ENCODE data around the gene CFB. TPM values are rescaled to one million over a fixed set of nuclear protein-coding genes. Genes with fewer than 3 reads are reported as not detected.

CFB gene
- total and polyA plus RNA-seq, 2 of the 13 experiments (the other 11 are each of a cell fraction or from before 2014, with no cell fraction given): 171 to 513 TPM

- no peak; the same call in 1 of the 2 replicates for TF ChIP-seq PLSCR1 (CRISPR knock-in tag; IDR thresholded peaks at IDR 0.05; ENCODE audit: borderline replicate concordance)
- TF ChIP-seq ZNF3 (CRISPR knock-in tag; IDR thresholded peaks at IDR 0.05): no peak
- 0 out of 2 replicates have a peak, but pooled peaks have one; percentile 59 for TF ChIP-seq DNMT1 (CRISPR knock-in tag; IDR thresholded peaks at IDR 0.05)
- no peak for TF ChIP-seq CSRNP2 (CRISPR knock-in tag; conservative IDR thresholded peaks at IDR 0.05; ENCODE audit: low read depth)
- TF ChIP-seq RNF2 (conservative IDR thresholded peaks at IDR 0.05; ENCODE audit: low read depth): no peak
- TF ChIP-seq GABPB1 (CRISPR knock-in tag; IDR thresholded peaks at IDR 0.05): peak; percentile 100
- TF ChIP-seq ZNF691 (CRISPR knock-in tag; IDR thresholded peaks at IDR 0.05; ENCODE audit: borderline replicate concordance, low read depth): peak; percentile 17; the same call in 1 of the 2 replicates
- TF ChIP-seq ZNF292 (CRISPR knock-in tag; IDR thresholded peaks at IDR 0.05; ENCODE audit: borderline replicate concordance, low read depth): peak; percentile 37; the same call in 1 of the 2 replicates
- peak; percentile 26 for TF ChIP-seq ZNF18 (CRISPR knock-in tag; IDR thresholded peaks at IDR 0.05; ENCODE audit: insufficient replicate concordance)
- peak; percentile 69 for TF ChIP-seq FOXC1 (CRISPR knock-in tag; IDR thresholded peaks at IDR 0.05; ENCODE audit: borderline replicate concordance)
- peak; percentile 70 to 73 for TF ChIP-seq POLR2A (IDR thresholded peaks at IDR 0.05; ENCODE audit: insufficient read depth in 1 of 2, low read depth in 2 of 2, low read length in 2 of 2)
- no peak for TF ChIP-seq ZNF317 (CRISPR knock-in tag; IDR thresholded peaks at IDR 0.05)
- TF ChIP-seq ETS1 (CRISPR knock-in tag; IDR thresholded peaks at IDR 0.05): no peak
- no peak; the same call in 1 of the 2 replicates for TF ChIP-seq ZNF224 (CRISPR knock-in tag; IDR thresholded peaks at IDR 0.05)
- TF ChIP-seq CREM (IDR thresholded peaks at IDR 0.05): peak; percentile 99
- TF ChIP-seq CREM (CRISPR knock-in tag; IDR thresholded peaks at IDR 0.05): peak; percentile 89
- no peak for TF ChIP-seq ZNF672 (CRISPR knock-in tag; IDR thresholded peaks at IDR 0.05)
- peak; percentile 36 for TF ChIP-seq TEAD3 (CRISPR knock-in tag; optimal IDR thresholded peaks at IDR 0.05; ENCODE audit: borderline replicate concordance)
- TF ChIP-seq PCBP1 (IDR thresholded peaks at IDR 0.05; ENCODE audit: borderline replicate concordance, low read depth, low read length): peak; percentile 100
- TF ChIP-seq ZNF558 (CRISPR knock-in tag; IDR thresholded peaks at IDR 0.05; ENCODE audit: borderline replicate concordance): no peak; the same call in 1 of the 2 replicates
- peak; percentile 70 for TF ChIP-seq TFE3 (CRISPR knock-in tag; IDR thresholded peaks at IDR 0.05)
Measured at GRCh38 chr6:31958741-31959739, 13.1 kb downstream of the CFB start, which contains the start of the genes NELFE and SKIC2 (continued).
